Breast epithelium (tissue), 3 donors: ENCODE results near the gene ANKRD18A.

ENCODE experiments used
- POLR2A ChIP-seq: fragments of 450-650 bp; IDR thresholded peaks from one replicate; pipeline ENCODE4 v1.6.1; 2016; ENCODE audit warnings: antibody characterized with exemption, mild to moderate bottlenecking, moderate library complexity
- TF ChIP-seq, protein P1 (sequence below), 3 donors: fragments of 450-650 bp; IDR thresholded peaks; one replicate each; pipeline ENCODE4 v1.5.1; 2016 to 2017; ENCODE audit warnings: antibody characterized with exemption in 3 of 3, mild to moderate bottlenecking in 3 of 3, moderate library complexity in 3 of 3

DNA sequence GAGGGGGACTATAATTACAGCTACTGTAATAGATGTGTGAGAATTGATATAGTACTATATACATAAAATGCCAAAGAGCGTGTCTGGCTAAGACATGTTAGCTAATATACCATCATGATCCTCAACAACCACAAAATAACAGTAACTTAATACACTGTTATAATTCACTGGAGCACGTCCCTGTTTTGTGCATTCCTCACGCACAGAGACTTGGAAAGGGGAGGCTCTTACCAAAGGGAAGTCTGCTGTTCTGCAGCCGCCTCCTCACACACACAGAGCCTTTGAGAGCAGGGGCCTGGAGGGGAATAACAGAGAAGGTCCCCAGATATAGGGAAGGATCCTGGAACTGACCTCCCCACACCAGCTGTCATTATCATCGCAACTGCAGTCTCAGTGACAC lies 97.3 kb downstream of the ANKRD18A start:
- TF ChIP-seq, protein P1, sequence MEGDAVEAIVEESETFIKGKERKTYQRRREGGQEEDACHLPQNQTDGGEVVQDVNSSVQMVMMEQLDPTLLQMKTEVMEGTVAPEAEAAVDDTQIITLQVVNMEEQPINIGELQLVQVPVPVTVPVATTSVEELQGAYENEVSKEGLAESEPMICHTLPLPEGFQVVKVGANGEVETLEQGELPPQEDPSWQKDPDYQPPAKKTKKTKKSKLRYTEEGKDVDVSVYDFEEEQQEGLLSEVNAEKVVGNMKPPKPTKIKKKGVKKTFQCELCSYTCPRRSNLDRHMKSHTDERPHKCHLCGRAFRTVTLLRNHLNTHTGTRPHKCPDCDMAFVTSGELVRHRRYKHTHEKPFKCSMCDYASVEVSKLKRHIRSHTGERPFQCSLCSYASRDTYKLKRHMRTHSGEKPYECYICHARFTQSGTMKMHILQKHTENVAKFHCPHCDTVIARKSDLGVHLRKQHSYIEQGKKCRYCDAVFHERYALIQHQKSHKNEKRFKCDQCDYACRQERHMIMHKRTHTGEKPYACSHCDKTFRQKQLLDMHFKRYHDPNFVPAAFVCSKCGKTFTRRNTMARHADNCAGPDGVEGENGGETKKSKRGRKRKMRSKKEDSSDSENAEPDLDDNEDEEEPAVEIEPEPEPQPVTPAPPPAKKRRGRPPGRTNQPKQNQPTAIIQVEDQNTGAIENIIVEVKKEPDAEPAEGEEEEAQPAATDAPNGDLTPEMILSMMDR (IDR thresholded peaks at IDR 0.05) = no peak
- TF ChIP-seq POLR2A = no peak
